ENCODE data around the gene CTBP1. TPM values are rescaled to one million over a fixed set of nuclear protein-coding genes. Genes with fewer than 3 reads are reported as not detected.
A peak's percentile ranks its signal among the peaks of the same experiment; 100 is the strongest.

CTBP1 gene
- total and polyA plus RNA-seq, 2 experiments from 2014 or later: 74.0 to 192 TPM

DNA sequence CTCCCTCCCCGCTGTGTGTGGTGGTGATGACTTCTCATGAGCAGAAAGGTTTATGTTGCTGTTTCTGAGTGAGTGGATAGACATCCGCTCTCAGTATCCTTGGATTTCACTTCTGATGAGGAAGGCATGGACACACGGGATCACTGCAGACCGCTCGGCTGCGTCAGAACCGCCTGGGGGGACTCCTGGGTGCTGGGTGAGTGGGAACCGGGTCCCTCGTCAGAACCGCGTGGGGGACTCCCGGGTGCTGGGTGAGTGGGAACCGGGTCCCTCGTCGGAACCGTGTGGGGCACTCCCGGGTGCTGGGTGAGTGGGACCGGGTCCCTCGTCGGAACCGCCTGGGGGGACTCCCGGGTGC is 9.0 kb downstream of the CTBP1 start:
- H3K36me3 Mint-ChIP-seq (ENCODE audit: low read depth): peaks cover 34% of the 10 kb centered on the region
- Histone ChIP-seq H3K4me2 (no peak overlapping the region), H2AFZ (no peak overlapping the region), H3K27me3 (ENCODE audit: insufficient read depth) (no peaks in the 10 kb centered on the region), H3K4me3 (no peak overlapping the region), H3K79me2 (replicated peaks; ENCODE audit: insufficient read depth) (peaks cover 45% of the 10 kb centered on the region), H4K20me1 (replicated peaks; ENCODE audit: insufficient read depth) (peaks cover 13% of the 10 kb centered on the region), H3K4me1 (ENCODE audit: insufficient read depth) (no peaks in the 10 kb centered on the region), H3K27ac (ENCODE audit: low read depth) (no peak overlapping the region), H3K36me3 (ENCODE audit: insufficient read depth) (no peaks in the 10 kb centered on the region), H3F3A (replicated peaks; ENCODE audit: low read depth) (no peaks in the 10 kb centered on the region), H3K9me2 (ENCODE audit: insufficient read depth) (no peaks in the 10 kb centered on the region)
- H3K4me1 Mint-ChIP-seq: no peaks in the 10 kb centered on the region; the same call in 2 of the 3 replicates
- ATAC-seq (no peak), DNase-seq (ENCODE audit: low spot score) (peak; percentile 0)
- peaks cover 5% of the 10 kb centered on the region for H3K27me3 Mint-ChIP-seq (ENCODE audit: insufficient read depth, low read depth, poor library complexity)
- H3K9me3 Mint-ChIP-seq: no peaks in the 10 kb centered on the region
- no peak overlapping the region for H3K27ac Mint-ChIP-seq
- no peak overlapping the region for H3K4me3 Mint-ChIP-seq
- no peak for TF ChIP-seq STAT1 (IDR thresholded peaks at IDR 0.05; ENCODE audit: unreplicated experiment)
- TF ChIP-seq EZH2 (IDR thresholded peaks at IDR 0.05; ENCODE audit: low read depth, unreplicated experiment): no peak
- TF ChIP-seq, protein P1, sequence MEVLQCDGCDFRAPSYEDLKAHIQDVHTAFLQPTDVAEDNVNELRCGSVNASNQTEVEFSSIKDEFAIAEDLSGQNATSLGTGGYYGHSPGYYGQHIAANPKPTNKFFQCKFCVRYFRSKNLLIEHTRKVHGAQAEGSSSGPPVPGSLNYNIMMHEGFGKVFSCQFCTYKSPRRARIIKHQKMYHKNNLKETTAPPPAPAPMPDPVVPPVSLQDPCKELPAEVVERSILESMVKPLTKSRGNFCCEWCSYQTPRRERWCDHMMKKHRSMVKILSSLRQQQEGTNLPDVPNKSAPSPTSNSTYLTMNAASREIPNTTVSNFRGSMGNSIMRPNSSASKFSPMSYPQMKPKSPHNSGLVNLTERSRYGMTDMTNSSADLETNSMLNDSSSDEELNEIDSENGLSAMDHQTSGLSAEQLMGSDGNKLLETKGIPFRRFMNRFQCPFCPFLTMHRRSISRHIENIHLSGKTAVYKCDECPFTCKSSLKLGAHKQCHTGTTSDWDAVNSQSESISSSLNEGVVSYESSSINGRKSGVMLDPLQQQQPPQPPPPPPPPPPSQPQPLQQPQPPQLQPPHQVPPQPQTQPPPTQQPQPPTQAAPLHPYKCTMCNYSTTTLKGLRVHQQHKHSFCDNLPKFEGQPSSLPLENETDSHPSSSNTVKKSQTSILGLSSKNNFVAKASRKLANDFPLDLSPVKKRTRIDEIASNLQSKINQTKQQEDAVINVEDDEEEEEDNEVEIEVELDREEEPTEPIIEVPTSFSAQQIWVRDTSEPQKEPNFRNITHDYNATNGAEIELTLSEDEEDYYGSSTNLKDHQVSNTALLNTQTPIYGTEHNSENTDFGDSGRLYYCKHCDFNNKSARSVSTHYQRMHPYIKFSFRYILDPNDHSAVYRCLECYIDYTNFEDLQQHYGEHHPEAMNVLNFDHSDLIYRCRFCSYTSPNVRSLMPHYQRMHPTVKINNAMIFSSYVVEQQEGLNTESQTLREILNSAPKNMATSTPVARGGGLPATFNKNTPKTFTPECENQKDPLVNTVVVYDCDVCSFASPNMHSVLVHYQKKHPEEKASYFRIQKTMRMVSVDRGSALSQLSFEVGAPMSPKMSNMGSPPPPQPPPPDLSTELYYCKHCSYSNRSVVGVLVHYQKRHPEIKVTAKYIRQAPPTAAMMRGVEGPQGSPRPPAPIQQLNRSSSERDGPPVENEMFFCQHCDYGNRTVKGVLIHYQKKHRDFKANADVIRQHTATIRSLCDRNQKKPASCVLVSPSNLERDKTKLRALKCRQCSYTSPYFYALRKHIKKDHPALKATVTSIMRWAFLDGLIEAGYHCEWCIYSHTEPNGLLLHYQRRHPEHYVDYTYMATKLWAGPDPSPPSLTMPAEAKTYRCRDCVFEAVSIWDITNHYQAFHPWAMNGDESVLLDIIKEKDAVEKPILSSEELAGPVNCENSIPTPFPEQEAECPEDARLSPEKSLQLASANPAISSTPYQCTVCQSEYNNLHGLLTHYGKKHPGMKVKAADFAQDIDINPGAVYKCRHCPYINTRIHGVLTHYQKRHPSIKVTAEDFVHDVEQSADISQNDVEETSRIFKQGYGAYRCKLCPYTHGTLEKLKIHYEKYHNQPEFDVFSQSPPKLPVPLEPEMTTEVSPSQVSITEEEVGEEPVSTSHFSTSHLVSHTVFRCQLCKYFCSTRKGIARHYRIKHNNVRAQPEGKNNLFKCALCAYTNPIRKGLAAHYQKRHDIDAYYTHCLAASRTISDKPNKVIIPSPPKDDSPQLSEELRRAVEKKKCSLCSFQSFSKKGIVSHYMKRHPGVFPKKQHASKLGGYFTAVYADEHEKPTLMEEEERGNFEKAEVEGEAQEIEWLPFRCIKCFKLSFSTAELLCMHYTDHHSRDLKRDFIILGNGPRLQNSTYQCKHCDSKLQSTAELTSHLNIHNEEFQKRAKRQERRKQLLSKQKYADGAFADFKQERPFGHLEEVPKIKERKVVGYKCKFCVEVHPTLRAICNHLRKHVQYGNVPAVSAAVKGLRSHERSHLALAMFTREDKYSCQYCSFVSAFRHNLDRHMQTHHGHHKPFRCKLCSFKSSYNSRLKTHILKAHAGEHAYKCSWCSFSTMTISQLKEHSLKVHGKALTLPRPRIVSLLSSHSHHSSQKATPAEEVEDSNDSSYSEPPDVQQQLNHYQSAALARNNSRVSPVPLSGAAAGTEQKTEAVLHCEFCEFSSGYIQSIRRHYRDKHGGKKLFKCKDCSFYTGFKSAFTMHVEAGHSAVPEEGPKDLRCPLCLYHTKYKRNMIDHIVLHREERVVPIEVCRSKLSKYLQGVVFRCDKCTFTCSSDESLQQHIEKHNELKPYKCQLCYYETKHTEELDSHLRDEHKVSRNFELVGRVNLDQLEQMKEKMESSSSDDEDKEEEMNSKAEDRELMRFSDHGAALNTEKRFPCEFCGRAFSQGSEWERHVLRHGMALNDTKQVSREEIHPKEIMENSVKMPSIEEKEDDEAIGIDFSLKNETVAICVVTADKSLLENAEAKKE (CRISPR knock-in tag; IDR thresholded peaks at IDR 0.05): no peak
- TF ChIP-seq NANOG (IDR thresholded peaks at IDR 0.05; ENCODE audit: borderline replicate concordance): no peak
- TF ChIP-seq, protein P2, sequence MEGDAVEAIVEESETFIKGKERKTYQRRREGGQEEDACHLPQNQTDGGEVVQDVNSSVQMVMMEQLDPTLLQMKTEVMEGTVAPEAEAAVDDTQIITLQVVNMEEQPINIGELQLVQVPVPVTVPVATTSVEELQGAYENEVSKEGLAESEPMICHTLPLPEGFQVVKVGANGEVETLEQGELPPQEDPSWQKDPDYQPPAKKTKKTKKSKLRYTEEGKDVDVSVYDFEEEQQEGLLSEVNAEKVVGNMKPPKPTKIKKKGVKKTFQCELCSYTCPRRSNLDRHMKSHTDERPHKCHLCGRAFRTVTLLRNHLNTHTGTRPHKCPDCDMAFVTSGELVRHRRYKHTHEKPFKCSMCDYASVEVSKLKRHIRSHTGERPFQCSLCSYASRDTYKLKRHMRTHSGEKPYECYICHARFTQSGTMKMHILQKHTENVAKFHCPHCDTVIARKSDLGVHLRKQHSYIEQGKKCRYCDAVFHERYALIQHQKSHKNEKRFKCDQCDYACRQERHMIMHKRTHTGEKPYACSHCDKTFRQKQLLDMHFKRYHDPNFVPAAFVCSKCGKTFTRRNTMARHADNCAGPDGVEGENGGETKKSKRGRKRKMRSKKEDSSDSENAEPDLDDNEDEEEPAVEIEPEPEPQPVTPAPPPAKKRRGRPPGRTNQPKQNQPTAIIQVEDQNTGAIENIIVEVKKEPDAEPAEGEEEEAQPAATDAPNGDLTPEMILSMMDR (conservative IDR thresholded peaks at IDR 0.05; ENCODE audit: low read depth in 2 of 2): no peak
- TF ChIP-seq JUNB (IDR thresholded peaks at IDR 0.05; ENCODE audit: unreplicated experiment): no peak
- TF ChIP-seq ZNF114 (CRISPR knock-in tag; IDR thresholded peaks at IDR 0.05): no peak
- TF ChIP-seq, protein P3, sequence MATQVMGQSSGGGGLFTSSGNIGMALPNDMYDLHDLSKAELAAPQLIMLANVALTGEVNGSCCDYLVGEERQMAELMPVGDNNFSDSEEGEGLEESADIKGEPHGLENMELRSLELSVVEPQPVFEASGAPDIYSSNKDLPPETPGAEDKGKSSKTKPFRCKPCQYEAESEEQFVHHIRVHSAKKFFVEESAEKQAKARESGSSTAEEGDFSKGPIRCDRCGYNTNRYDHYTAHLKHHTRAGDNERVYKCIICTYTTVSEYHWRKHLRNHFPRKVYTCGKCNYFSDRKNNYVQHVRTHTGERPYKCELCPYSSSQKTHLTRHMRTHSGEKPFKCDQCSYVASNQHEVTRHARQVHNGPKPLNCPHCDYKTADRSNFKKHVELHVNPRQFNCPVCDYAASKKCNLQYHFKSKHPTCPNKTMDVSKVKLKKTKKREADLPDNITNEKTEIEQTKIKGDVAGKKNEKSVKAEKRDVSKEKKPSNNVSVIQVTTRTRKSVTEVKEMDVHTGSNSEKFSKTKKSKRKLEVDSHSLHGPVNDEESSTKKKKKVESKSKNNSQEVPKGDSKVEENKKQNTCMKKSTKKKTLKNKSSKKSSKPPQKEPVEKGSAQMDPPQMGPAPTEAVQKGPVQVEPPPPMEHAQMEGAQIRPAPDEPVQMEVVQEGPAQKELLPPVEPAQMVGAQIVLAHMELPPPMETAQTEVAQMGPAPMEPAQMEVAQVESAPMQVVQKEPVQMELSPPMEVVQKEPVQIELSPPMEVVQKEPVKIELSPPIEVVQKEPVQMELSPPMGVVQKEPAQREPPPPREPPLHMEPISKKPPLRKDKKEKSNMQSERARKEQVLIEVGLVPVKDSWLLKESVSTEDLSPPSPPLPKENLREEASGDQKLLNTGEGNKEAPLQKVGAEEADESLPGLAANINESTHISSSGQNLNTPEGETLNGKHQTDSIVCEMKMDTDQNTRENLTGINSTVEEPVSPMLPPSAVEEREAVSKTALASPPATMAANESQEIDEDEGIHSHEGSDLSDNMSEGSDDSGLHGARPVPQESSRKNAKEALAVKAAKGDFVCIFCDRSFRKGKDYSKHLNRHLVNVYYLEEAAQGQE (IDR thresholded peaks at IDR 0.05; ENCODE audit: unreplicated experiment): no peak
- TF ChIP-seq, protein P4, sequence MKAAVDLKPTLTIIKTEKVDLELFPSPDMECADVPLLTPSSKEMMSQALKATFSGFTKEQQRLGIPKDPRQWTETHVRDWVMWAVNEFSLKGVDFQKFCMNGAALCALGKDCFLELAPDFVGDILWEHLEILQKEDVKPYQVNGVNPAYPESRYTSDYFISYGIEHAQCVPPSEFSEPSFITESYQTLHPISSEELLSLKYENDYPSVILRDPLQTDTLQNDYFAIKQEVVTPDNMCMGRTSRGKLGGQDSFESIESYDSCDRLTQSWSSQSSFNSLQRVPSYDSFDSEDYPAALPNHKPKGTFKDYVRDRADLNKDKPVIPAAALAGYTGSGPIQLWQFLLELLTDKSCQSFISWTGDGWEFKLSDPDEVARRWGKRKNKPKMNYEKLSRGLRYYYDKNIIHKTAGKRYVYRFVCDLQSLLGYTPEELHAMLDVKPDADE (IDR thresholded peaks at IDR 0.05): no peak
- no peak for TF ChIP-seq EZH2phosphoT487 (IDR thresholded peaks at IDR 0.05; ENCODE audit: unreplicated experiment)
- TF ChIP-seq CREB1 (CRISPR knock-in tag; IDR thresholded peaks at IDR 0.05; ENCODE audit: low read depth): no peak
- no peak for TF ChIP-seq ZNF331 (CRISPR knock-in tag; IDR thresholded peaks at IDR 0.05; ENCODE audit: low read depth)
- no peak for TF ChIP-seq POLR2AphosphoS5 (IDR thresholded peaks at IDR 0.05; ENCODE audit: low read depth)

Measured in GM23338 (cell line).